ENCODE results near the gene CHST8.

GRCh38 chr19:33610588-33610987, 11.2 kb upstream of the CHST8 start:
- TF ChIP-seq CTCF (IDR thresholded peaks at IDR 0.05; ENCODE audit: low read length) (no peak), EZH2 (optimal IDR thresholded peaks at IDR 0.05; ENCODE audit: low read depth, low read length) (no peak), EZH2phosphoT487 (IDR thresholded peaks at IDR 0.05; ENCODE audit: low read length) (no peak)
